Body of pancreas (tissue), 4 donors: ENCODE data around the gene C19orf12.

ENCODE experiments used
- POLR2A ChIP-seq, 3 donors: fragments of 450-650 bp; IDR thresholded peaks; one replicate each; pipeline ENCODE4 v1.6.1; 2016; ENCODE audit warnings: antibody characterized with exemption in 3 of 3, mild to moderate bottlenecking in 2 of 3
- TF ChIP-seq, protein P1 (sequence below), 7 experiments: fragments of 450-650 bp in 4 of 7; fragments of 200-600 bp in 3 of 7; sonication (generic) in 3 of 7; IDR thresholded peaks; one replicate each; pipeline ENCODE4 v1.5.1; 2016 to 2019; ENCODE audit warnings: antibody characterized with exemption in 7 of 7

DNA sequence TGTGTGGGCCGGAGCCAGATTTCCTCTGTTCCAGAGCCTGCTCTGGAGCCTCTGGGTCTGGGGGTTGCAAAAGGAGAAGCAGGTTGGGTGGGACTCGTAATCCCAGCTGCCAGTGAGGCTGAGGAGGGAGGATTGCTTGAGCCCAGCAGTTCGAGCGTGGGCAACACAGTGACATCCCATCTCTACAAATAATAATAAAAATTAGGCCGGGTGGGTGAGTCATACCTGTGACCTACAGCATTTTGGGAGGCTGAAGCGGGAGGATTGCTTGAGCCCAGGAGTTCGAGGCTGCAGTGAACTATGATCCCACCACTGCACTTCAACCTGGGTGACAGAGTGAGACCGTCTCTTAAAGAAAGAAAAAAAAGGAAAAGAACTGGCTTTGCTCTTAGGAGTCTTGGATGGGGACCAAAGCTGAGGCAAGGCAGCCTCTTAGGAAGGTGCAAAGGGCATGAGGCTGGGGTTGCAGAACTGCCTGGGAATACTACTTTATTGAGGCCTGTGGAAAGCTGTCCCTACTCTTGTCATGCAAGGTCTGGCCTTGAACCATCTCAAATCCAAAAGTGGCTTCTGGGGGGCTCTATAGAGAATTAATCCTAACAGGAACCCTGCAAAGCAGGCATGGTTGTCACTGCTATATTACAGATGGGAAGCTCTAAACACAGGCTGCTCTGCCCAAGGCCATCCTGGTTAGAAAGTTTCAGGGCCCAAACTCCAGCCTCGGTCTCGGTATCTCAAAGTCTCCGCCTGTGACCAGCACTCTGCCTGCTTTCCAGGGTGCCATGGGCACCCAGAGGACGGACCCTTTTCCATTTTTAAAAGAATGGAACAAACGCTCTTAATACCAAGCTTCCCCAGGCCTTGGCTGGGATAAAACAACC, 880 bp upstream of the C19orf12 start:
- TF ChIP-seq POLR2A (IDR thresholded peaks at IDR 0.05): no peak
- TF ChIP-seq, protein P1, sequence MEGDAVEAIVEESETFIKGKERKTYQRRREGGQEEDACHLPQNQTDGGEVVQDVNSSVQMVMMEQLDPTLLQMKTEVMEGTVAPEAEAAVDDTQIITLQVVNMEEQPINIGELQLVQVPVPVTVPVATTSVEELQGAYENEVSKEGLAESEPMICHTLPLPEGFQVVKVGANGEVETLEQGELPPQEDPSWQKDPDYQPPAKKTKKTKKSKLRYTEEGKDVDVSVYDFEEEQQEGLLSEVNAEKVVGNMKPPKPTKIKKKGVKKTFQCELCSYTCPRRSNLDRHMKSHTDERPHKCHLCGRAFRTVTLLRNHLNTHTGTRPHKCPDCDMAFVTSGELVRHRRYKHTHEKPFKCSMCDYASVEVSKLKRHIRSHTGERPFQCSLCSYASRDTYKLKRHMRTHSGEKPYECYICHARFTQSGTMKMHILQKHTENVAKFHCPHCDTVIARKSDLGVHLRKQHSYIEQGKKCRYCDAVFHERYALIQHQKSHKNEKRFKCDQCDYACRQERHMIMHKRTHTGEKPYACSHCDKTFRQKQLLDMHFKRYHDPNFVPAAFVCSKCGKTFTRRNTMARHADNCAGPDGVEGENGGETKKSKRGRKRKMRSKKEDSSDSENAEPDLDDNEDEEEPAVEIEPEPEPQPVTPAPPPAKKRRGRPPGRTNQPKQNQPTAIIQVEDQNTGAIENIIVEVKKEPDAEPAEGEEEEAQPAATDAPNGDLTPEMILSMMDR (IDR thresholded peaks at IDR 0.05): no peak
